ENCODE results near the gene NCLN.

Gene NCLN

DNA sequence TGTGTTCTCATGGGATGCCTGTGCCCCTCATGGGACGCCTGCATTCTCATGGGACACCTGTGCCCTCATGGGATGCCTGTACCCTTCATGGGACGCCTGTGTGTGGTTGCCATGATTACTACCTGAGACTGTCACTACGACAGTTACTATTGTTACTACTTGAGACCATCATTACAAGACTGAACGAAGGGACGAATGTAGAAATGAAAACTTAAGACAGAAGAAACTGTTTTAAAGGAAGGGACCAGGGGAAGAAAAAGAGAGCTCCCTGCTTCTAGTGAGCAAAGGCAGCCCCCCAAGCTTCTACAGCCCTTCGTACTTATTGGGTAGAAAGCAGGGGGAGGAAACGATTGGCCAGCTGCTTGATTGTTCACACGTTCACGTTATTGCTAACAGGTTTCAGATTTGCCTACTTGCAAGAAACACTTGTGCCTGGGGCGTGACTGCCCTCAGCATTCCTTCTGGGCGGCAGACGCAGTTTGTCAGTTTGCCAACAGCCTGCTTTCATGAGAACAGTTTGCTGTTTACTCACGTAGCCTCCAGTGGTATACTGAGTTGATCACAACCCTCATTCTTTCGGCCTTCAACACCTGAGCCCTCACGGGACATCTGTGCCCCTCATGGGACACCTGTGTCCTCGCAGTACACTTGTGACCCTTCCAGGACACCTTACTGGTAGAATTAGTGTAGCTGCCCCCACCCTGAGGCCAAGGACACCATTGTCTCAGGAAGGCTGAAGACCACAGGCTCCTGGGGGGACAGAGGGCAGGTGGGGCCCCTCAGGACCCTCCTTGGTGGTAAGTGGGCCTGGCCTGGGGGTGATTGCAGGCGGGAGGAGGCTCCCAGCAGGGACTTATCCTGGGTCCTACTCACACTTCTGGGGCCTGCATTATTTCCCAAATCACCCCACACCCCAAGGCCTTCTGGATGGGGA lies 9.7 kb upstream of the NCLN start:
- Histone ChIP-seq H3K4me3 (no peak overlapping the region), H3K9me3 (ENCODE audit: low read depth, low read length) (no peaks in the 10 kb centered on the region), H3K9ac (ENCODE audit: insufficient read length) (no peak overlapping the region), H3K36me3 (ENCODE audit: insufficient read depth, low read length) (no peaks in the 10 kb centered on the region), H3K27ac (no peak overlapping the region)
- DNase-seq (ENCODE audit: low read depth, low spot score) = no peak
- TF ChIP-seq FOXP2 (optimal IDR thresholded peaks at IDR 0.05; ENCODE audit: control extremely low read depth, extremely low read length, insufficient read depth) (no peak), EZH2 (IDR thresholded peaks at IDR 0.05) (no peak), POLR2AphosphoS5 (IDR thresholded peaks at IDR 0.05; ENCODE audit: borderline replicate concordance, low read depth, low read length) (no peak)

DNA sequence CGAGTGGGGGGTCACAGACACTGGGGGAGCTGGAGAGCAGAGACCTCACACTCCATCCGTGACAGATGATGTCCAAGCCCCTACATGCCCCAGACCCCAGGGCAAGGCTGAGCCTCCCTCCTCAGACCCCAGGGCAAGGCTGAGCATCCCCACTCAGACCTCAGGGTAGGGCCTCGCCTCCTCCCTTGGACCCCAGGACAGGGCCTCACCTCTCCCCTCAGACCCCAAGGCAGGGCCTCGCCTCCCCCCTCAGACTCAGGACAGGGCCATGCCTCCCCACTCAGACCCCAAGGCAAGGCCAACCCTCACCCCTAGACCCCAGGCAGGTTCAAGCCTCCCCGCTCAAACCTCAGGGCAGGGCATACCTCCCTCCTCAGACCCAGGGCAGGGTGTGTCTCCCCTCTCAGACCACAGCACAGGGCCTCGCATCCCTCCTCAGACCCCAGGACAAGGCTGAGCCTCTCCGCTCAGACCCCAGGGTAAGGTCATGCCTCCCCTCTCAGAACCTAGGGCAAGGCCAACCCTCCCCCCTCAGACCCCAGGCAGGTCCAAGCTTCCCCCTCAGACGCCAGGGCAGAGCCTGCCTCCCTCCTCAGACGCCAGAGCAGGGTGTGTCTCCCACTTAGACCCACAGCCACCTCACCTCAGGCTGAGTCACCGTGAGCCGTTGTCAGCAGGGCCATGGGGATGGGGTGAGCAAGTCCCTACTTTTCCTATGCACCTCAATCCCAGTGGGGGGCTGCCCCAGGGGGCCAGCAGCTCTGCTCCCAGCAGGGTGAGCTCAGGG lies 8.8 kb upstream of the NCLN start:
- no peak for DNase-seq (ENCODE audit: low read depth, low spot score)
- Histone ChIP-seq H3K9ac (ENCODE audit: insufficient read length) (no peak overlapping the region), H3K36me3 (ENCODE audit: insufficient read depth, low read length) (no peaks in the 10 kb centered on the region), H3K4me3 (no peak overlapping the region), H3K9me3 (ENCODE audit: low read depth, low read length) (no peaks in the 10 kb centered on the region), H3K27ac (no peak overlapping the region)
- TF ChIP-seq FOXP2 (optimal IDR thresholded peaks at IDR 0.05; ENCODE audit: control extremely low read depth, extremely low read length, insufficient read depth) (no peak), POLR2AphosphoS5 (IDR thresholded peaks at IDR 0.05; ENCODE audit: borderline replicate concordance, low read depth, low read length) (no peak), EZH2 (IDR thresholded peaks at IDR 0.05) (no peak)

DNA sequence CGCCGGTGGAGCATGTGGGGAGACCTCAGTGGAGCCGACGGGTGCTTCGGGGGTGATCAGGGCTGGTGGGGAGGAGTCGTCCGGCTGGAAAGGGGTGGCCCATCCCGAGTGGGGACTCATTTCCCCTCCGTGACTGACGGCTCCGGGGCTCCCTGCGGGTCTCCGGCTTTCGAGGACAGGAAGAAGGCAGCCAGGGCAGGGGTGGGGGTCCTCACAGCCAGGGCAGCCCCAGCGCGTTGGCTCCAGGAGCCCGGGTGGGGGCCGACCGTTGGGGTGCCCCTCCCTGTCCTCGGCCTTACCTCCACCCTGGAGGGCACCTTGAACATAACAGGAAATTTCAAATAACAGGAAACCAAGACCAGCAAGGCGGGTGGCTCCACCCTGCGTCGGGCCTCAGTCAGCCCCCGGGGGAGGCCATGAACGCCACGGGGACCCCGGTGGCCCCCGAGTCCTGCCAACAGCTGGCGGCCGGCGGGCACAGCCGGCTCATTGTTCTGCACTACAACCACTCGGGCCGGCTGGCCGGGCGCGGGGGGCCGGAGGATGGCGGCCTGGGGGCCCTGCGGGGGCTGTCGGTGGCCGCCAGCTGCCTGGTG lies 7.3 kb upstream of the NCLN start, which contains the start of gene S1PR4:
TSS of gene S1PR4 (plus strand) at position 393 of the 596 bp plus-strand sequence. CDS start at position 417, 24 bp downstream.
- no peak for TF ChIP-seq EZH2 (IDR thresholded peaks at IDR 0.05)
- no peak for TF ChIP-seq FOXP2 (optimal IDR thresholded peaks at IDR 0.05; ENCODE audit: control extremely low read depth, extremely low read length, insufficient read depth)
- TF ChIP-seq POLR2AphosphoS5 (IDR thresholded peaks at IDR 0.05; ENCODE audit: borderline replicate concordance, low read depth, low read length) = no peak
- no peak within 1 kb of the TSS for H3K27ac ChIP-seq
- no peak for DNase-seq (ENCODE audit: low read depth, low spot score)
- H3K4me3 ChIP-seq = no peak within 1 kb of the TSS
- H3K9me3 ChIP-seq (ENCODE audit: low read depth, low read length) = no peaks in the 10 kb centered on the region
- H3K36me3 ChIP-seq (ENCODE audit: insufficient read depth, low read length) = no peaks in the 10 kb centered on the region
- H3K9ac ChIP-seq (ENCODE audit: insufficient read length) = no peak within 1 kb of the TSS

DNA sequence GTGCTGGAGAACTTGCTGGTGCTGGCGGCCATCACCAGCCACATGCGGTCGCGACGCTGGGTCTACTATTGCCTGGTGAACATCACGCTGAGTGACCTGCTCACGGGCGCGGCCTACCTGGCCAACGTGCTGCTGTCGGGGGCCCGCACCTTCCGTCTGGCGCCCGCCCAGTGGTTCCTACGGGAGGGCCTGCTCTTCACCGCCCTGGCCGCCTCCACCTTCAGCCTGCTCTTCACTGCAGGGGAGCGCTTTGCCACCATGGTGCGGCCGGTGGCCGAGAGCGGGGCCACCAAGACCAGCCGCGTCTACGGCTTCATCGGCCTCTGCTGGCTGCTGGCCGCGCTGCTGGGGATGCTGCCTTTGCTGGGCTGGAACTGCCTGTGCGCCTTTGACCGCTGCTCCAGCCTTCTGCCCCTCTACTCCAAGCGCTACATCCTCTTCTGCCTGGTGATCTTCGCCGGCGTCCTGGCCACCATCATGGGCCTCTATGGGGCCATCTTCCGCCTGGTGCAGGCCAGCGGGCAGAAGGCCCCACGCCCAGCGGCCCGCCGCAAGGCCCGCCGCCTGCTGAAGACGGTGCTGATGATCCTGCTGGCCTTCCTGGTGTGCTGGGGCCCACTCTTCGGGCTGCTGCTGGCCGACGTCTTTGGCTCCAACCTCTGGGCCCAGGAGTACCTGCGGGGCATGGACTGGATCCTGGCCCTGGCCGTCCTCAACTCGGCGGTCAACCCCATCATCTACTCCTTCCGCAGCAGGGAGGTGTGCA lies 6.6 kb upstream of the NCLN start:
- TF ChIP-seq POLR2AphosphoS5 (IDR thresholded peaks at IDR 0.05; ENCODE audit: borderline replicate concordance, low read depth, low read length) = no peak
- no peak for TF ChIP-seq FOXP2 (optimal IDR thresholded peaks at IDR 0.05; ENCODE audit: control extremely low read depth, extremely low read length, insufficient read depth)
- no peak for TF ChIP-seq EZH2 (IDR thresholded peaks at IDR 0.05)
- no peak for DNase-seq (ENCODE audit: low read depth, low spot score)
- H3K9ac ChIP-seq (ENCODE audit: insufficient read length) = no peak overlapping the region
- no peak overlapping the region for H3K27ac ChIP-seq
- H3K9me3 ChIP-seq (ENCODE audit: low read depth, low read length) = no peaks in the 10 kb centered on the region
- H3K36me3 ChIP-seq (ENCODE audit: insufficient read depth, low read length) = no peaks in the 10 kb centered on the region
- no peak overlapping the region for H3K4me3 ChIP-seq

DNA sequence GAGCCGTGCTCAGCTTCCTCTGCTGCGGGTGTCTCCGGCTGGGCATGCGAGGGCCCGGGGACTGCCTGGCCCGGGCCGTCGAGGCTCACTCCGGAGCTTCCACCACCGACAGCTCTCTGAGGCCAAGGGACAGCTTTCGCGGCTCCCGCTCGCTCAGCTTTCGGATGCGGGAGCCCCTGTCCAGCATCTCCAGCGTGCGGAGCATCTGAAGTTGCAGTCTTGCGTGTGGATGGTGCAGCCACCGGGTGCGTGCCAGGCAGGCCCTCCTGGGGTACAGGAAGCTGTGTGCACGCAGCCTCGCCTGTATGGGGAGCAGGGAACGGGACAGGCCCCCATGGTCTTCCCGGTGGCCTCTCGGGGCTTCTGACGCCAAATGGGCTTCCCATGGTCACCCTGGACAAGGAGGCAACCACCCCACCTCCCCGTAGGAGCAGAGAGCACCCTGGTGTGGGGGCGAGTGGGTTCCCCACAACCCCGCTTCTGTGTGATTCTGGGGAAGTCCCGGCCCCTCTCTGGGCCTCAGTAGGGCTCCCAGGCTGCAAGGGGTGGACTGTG lies 5.9 kb upstream of the NCLN start:
- Histone ChIP-seq H3K9me3 (ENCODE audit: low read depth, low read length) (no peaks in the 10 kb centered on the region), H3K27ac (no peak overlapping the region), H3K9ac (ENCODE audit: insufficient read length) (no peak overlapping the region), H3K4me3 (no peak overlapping the region), H3K36me3 (ENCODE audit: insufficient read depth, low read length) (no peaks in the 10 kb centered on the region)
- no peak for DNase-seq (ENCODE audit: low read depth, low spot score)
- no peak for TF ChIP-seq POLR2AphosphoS5 (IDR thresholded peaks at IDR 0.05; ENCODE audit: borderline replicate concordance, low read depth, low read length)
- no peak for TF ChIP-seq EZH2 (IDR thresholded peaks at IDR 0.05)
- no peak for TF ChIP-seq FOXP2 (optimal IDR thresholded peaks at IDR 0.05; ENCODE audit: control extremely low read depth, extremely low read length, insufficient read depth)

DNA sequence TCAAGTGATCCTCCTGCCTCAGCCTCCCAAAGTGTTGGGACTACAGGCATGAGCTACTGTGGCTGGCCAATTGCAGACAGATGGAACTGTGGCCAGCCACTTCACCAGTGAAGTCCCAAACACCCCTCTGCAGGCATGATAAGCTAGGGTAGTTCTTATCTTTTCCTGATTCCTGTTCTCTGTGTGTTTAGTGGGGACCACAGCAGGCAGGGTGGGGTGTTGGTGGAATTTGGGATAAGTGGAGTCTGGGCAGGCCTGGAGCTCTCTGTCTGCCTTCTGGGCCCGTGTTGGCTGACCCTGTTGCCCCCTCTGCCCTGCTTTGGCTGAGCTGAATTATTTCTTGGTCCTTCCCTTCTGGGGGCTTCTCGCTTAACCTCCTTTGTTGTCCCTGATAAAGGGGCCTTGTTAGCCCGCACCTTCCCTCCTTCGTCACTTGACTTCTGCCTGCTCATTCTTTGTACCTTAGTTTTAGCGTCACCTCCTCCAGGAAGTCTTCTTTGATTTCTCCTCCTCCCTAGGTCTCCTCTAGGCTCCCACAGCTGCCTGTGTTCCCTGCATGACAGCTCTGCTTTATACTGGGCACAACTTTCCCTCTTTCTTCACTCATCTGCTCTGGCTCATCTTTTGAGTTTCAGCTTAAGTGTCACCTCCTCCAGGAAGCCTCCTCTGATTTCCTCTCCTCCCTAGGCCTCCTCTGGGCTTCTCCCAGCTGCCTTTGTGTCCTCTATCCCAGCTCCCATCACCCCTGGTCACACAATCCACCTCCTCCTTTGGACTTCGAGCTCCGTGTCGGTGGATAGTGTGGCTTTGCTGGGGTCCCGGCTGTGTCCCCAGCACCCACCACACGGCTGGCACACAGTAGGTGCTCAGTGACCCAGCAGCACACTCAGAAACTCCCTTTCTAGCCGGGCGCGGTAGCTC lies 1.7 kb upstream of the NCLN start:
- H3K27ac ChIP-seq = no peak overlapping the region
- no peaks in the 10 kb centered on the region for H3K9me3 ChIP-seq (ENCODE audit: low read depth, low read length)
- no peak for DNase-seq (ENCODE audit: low read depth, low spot score)
- H3K4me3 ChIP-seq = peak overlapping the region; percentile 93; the same call in 1 of the 2 replicates
- peaks cover 2% of the 10 kb centered on the region; the same call in 1 of the 2 replicates for H3K36me3 ChIP-seq (ENCODE audit: insufficient read depth, low read length)
- TF ChIP-seq EZH2 (IDR thresholded peaks at IDR 0.05) = no peak
- TF ChIP-seq POLR2AphosphoS5 (IDR thresholded peaks at IDR 0.05; ENCODE audit: borderline replicate concordance, low read depth, low read length) = no peak
- no peak for TF ChIP-seq FOXP2 (optimal IDR thresholded peaks at IDR 0.05; ENCODE audit: control extremely low read depth, extremely low read length, insufficient read depth)
- H3K9ac ChIP-seq (ENCODE audit: insufficient read length) = no peak overlapping the region
